Measurements from ENCODE around the gene MID1.

- TF ChIP-seq, protein P1, sequence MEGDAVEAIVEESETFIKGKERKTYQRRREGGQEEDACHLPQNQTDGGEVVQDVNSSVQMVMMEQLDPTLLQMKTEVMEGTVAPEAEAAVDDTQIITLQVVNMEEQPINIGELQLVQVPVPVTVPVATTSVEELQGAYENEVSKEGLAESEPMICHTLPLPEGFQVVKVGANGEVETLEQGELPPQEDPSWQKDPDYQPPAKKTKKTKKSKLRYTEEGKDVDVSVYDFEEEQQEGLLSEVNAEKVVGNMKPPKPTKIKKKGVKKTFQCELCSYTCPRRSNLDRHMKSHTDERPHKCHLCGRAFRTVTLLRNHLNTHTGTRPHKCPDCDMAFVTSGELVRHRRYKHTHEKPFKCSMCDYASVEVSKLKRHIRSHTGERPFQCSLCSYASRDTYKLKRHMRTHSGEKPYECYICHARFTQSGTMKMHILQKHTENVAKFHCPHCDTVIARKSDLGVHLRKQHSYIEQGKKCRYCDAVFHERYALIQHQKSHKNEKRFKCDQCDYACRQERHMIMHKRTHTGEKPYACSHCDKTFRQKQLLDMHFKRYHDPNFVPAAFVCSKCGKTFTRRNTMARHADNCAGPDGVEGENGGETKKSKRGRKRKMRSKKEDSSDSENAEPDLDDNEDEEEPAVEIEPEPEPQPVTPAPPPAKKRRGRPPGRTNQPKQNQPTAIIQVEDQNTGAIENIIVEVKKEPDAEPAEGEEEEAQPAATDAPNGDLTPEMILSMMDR (IDR thresholded peaks at IDR 0.05; ENCODE audit: insufficient read depth, low read depth, low read length), result no peak
- no peak for TF ChIP-seq EZH2 (IDR thresholded peaks at IDR 0.05; ENCODE audit: insufficient read depth, low read length)
Measured at GRCh38 chrX:10578527-10578926, 41.9 kb downstream of the MID1 start.

All from astrocyte (in vitro differentiated cells and primary cell).